ENCODE data around the gene TRIO. TPM values are rescaled to one million over a fixed set of nuclear protein-coding genes. Genes with fewer than 3 reads are reported as not detected.

TRIO gene
- total RNA-seq, 1 experiment from 2014 or later, result 116 TPM

DNA sequence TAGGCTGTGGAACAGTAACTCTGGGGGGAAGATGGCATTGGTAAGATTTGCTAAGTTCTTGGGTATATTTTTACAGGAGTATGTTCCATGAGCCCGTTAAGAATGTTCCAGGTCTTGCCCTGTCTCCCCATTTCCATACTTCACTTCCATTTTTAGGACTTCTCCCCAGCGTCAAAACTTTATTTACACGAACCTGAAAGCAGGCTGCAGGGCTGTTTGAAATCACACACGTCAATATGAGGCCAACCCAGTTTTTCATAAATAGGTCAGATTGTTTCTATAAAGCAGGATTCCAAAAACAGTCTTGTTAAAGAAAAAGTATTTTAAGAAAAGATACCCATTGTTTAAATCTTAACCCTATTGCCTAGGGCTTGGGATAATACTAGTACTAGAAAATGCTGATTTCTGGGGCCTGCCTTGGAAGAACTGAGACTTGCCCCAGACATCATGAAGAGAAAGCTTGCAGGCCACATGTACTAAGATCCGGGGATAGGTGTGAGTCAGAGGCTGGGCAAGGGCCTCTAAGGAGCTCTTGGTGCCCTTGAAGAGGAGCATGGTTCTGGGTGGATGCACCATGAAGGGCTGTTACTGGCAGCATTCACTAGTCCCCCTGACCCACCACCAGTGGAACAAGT lies 24.2 kb downstream of the TRIO start:
- peak; percentile 84 for DNase-seq (ENCODE audit: low read depth)

DNA sequence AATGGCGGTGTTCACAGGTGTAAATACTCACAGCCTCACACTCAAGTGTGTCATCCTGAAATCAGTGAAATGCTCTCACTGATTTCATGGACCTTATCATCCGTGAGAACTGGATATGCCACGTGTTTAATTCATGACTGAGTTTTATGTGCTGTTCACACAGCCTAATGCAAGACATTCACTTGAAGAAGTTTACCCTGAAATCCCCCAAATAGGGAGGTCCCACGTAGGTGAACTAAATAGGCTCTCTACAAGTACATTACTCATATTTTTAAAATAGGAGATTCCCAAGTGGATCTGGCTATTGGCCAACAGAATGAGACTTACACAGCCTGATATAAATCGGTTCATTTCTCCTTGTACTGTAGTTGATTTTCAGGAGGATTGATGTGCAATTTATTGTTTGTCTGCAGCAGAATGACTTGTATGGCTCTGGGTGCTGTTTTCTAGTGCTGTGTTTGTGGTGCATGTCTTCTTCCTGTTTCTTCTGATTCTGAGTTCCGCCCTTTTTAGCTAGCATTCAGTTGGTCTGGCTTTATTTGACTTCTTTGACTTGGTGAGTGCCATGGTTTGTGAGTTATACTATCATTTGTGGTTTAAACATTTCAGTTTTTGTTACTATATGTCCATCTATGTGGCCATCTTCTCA lies 25.1 kb downstream of the TRIO start:
- peak; percentile 65 for DNase-seq (ENCODE audit: low read depth)

DNA sequence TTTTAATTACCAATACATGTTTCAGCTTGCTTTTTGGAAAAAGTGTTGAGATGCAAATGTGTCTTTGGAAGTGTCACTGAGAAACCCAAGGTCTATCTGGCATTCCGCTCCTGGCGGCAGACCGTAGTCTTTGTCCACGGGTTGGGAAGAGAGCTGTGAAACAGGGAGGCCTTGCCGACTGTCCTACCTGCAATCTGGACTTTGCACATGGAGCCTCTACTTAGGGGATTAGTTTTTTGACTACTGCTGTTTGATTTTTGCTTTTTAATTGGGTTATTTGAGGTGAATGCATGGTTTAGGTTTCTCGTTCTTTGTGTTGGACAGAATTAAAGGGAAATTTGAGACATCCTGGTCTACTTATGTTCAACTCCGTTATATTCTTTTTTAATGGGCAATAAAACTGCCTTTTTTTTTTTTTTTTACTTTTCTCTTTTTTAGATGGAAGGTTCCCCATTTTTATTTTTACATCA lies 25.7 kb downstream of the TRIO start:
- DNase-seq (ENCODE audit: low read depth), result no peak

GRCh38 chr5:14171046-14171445 lies 27.9 kb downstream of the TRIO start:
- peak; percentile 55 for DNase-seq (ENCODE audit: low read depth)

DNA sequence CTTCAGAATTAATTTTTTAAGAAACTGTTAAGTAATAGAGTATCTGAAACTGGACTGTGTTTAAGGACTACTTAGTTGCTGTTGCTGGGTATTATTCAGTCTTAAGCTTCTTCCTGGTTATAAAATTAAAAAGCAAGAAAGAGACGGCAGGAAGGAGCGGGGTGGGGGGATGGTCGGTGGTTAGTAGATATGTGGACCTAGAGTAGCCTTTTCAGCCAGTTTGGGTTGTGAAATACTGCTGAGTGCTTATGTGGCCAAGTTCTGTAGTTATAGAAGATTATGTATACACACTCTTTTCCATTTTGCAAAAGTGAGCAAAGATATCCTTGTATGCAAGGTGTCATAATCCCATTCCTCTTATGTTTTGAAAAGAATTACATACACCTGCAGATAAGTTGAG lies 28.5 kb downstream of the TRIO start:
- DNase-seq (ENCODE audit: low read depth), result peak; percentile 78

DNA sequence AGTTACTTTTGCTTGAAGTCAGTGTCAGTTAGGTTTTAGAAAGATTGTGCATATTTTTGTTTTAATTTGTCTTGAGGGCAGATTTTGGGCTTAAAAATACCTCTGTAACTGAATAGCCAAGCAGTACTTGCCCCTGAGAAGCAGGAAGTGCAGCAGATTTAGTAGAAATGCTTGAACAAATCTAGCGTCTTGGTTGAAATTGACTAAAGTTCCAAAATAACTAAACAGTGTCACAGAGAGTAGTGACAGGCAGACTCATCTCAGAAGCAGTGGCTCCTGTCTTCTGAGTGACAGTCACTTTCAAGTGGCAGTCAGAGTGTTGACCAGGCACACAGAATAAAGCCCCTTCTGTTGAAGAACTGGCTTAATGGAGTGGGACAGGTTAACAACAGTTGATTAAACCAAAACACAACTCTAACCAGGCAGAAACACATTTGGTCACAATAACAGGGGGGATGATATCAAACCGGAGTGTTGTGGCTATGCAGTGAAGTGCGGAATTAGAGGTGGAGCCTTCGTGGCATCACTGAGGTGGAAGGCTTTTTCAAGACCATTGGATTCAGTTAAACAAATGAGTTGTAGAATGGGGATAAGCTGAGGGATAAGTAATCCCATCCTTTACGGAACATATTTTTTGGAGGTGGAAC lies 29.1 kb downstream of the TRIO start:
- DNase-seq (ENCODE audit: low read depth), result no peak

- no peak for DNase-seq (ENCODE audit: low read depth)
Measured at GRCh38 chr5:14173377-14174229, 30.5 kb downstream of the TRIO start.

GRCh38 chr5:14174230-14174636 lies 31.1 kb downstream of the TRIO start:
- DNase-seq (ENCODE audit: low read depth), result no peak

DNA sequence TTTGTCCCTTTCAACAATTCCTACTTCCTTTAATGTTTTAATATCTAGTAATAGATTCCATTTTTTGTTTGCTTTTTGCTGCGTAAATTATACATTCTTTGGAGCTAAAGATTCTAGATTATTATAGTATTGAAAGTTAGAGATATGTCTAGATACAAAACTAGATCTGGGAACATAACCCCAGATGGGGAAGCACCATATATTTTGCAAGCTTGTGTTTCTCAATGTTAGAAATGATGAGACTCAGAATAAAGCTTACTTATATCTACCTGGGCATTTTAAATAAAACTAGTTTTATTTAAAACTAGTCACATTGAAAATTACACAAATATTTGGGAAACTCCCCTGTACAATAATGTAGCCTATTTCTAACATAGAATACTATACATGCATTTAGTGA lies 32.2 kb downstream of the TRIO start:
- DNase-seq (ENCODE audit: low read depth), result no peak

DNA sequence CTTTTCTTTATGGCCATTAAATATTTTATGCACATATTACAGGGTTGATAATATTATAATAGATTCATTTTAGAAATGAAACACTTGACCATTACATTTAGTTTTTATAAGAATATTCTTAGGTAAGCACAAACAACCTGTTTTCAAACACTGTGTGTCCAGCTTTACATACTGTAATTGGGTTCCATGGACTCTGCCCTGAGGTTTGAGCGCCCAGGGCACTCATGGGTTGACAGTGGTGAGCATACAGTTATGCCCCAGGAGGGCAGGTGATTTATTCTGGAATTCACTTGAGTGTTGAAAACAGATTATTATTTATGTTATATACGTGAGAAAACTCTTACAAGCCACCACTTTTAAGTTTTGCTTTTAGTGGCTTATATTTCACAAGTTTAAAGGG lies 33.7 kb downstream of the TRIO start:
- peak; percentile 25 for DNase-seq (ENCODE audit: low read depth)

GRCh38 chr5:14177634-14178033 lies 34.5 kb downstream of the TRIO start:
- peak; percentile 32 for DNase-seq (ENCODE audit: low read depth)

- DNase-seq (ENCODE audit: low read depth), result peak; percentile 72
Measured at GRCh38 chr5:14178091-14178490, 34.9 kb downstream of the TRIO start.

DNA sequence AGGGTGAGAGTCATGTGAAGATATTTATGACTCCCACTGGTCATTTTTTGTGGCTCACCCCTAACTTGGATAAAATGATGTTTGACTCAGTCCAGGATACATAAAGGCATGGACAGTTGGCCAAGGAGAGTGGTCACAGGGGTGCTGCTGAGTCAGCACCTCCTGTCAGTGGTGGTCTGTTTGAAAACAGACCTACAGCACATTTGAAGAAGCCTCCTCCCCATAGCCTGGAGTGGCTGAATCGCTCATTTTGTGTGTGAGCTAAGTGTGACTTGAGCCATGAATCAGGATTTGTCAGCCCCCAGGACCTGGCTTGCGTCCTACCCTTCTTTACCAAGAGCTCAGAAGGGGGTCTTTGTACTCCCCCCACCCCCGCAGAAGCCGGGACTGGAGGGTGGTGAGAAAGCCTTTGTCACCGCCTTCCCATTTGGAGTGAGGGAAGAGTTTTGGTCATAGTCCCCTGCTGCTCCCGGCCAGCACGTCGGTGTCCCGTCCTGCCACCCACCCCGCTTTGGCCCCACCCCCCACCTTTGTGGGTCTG lies 35.6 kb downstream of the TRIO start:
- peak; percentile 96 for DNase-seq (ENCODE audit: low read depth)

DNA sequence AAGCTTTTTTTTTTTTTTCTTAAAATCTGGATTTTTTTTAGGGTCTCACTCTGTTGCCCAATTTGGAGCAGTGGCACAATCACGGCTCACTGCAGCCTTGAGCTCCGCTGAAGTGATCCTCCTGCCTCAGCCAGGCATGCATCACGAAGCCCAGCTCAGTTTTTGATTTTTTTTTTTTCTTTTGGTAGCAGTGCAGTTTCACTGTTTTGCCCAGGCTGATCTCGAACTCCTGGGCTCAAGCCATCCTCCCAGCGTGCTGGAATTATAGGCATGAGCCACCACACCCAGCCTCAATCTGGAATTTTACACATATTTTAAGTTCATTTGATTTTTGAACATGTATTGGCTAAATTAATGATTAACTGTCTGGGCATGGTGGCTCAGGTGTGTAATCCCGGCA lies 36.3 kb downstream of the TRIO start:
- peak; percentile 23 for DNase-seq (ENCODE audit: low read depth)

DNA sequence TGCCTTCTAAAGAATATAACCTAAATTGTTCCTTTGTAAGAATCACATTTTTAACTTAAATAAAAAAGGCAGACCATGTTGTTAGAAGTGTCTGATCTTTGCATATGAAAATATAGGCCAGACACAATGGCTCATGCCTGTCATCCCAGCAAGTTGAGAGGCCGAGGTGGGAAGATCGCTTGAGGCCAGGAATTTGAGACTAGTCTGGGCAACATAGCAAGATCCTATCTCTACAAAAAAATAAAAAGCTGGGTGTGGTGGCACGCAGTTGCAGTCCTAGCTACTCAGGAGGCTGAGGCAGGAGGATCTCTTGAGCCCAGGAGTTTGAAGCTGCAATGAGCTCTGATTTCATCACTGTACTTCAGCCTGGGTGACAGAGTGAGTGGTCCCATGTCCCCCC lies 37.3 kb downstream of the TRIO start:
- DNase-seq (ENCODE audit: low read depth), result peak; percentile 61

DNA sequence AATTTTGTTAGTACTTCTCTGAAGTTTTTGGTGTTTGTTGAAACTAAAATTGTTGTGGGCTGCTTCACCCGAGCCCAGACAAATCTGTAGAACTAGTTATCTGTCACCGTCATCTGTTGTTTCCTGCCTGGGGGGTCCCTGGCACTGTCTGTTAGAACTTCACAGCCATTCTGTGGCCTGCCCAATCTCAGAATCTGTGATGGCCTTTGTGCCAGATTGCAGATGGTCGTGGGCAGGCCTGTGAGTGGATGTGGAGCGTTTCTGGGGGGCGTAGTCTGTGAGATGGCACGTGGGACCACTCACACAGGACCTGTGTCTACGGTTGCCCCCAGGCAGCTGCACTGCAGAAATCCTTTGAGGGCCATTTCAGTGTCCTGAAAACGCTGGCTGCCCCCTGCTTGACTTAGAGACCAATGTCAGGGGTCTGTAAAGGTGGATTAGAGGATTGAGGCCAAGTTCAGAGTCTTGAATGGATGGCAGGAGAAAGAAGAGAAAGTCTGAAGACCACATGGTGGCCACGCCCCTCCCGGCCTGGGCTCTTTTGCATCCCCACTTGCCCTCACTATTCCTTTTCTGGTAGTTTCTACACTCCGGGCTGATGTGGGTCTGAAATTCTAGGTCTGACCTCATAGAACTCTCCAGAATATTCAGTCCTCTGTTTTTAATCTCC lies 38.3 kb downstream of the TRIO start:
- no peak for DNase-seq (ENCODE audit: low read depth)

DNA sequence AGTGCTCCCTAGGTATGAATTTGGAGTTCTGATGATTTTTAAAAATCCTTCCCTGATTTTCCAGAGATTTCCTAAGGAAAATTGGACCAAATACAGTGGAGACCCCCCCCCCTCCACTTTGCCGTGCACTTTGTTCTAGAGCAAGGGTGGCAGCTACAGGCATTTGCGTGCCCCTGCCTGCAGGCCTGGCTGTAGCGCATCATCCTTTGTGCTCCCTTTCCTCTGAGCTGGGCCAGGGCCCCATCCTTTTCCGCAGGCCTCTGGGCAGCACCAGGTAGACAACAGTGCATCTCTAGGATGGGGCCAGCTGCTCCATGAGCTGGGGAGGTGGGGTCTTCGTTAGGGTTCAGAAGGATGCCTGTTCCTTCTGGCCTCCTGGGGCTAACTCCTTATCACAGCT lies 39.6 kb downstream of the TRIO start:
- no peak for DNase-seq (ENCODE audit: low read depth)

- no peak for DNase-seq (ENCODE audit: low read depth)
Measured at GRCh38 chr5:14183187-14183939, 40.2 kb downstream of the TRIO start.

GRCh38 chr5:14184082-14184481 lies 40.9 kb downstream of the TRIO start:
- DNase-seq (ENCODE audit: low read depth), result no peak

DNA sequence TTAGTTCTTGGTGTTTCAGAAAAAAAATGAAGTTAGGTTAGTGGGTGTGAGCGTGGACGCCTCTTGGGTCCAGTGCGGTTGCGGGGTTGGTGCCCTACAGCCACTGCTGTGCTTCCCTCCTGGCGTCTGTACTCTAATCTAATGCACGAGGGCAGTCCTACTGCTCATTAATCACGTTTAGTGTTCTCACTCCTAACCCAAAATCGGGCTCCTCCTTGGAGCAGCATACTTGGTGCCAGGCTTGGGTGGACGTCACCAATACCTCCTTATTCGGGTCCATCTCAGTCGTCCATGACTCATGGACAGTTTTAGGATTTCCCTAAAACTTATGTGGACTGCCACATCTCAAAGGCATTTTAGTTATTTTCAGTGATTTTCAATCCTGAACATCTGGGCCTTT lies 41.6 kb downstream of the TRIO start:
- peak; percentile 91 for DNase-seq (ENCODE audit: low read depth)
